ENCODE data around the gene CRHR2. TPM values are rescaled to one million over a fixed set of nuclear protein-coding genes. Genes with fewer than 3 reads are reported as not detected.

Gene CRHR2
- total RNA-seq, 1 experiment from 2014 or later = not detected

GRCh38 chr7:30633223-30633622 is 49.0 kb downstream of the CRHR2 start:
- no peak for DNase-seq (ENCODE audit: low read depth)

DNA sequence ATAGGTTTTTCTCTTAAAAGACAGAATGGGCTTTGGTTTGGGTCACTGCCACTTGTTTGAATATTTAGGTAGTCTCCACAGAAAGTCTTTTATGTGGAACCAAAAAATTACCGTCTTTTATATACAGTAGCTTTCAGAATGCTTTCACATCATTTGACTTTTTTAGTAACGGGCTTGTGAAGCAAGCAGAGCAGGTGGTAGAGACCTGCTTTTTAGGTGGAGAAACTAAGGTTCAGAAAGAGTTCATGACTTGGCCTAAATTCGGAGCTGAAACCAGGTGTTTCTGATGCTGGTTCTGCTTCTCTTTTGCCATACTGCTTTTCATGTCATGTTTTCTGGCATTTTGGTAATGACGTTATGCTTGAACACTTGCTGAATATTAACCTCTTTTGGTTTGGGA is 51.3 kb downstream of the CRHR2 start:
- DNase-seq (ENCODE audit: low read depth) = no peak

- no peak for DNase-seq (ENCODE audit: low read depth)
Measured at GRCh38 chr7:30627026-30627425, 55.2 kb downstream of the CRHR2 start.

DNA sequence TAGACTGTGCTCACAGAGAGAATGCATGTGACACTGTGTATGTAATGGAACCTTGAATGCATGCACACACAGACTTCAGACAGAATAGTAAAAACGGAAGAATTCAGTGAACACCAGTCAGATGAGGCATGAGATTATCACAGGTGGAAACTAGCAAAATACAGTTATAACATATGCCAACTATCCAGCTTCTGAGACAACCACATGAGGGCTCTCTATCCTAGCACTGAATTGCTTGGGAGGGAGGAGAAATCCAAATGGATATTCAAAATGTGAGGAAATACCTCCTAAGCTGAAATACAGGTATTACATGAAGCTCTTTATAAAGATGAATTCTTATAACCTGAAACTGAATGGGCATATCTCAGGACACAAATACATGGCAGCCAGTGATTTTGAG is 57.0 kb downstream of the CRHR2 start:
- DNase-seq (ENCODE audit: low read depth) = no peak

- DNase-seq (ENCODE audit: low read depth) = no peak
Measured at GRCh38 chr7:30618961-30619360, 63.3 kb downstream of the CRHR2 start.

GRCh38 chr7:30618080-30618676 is 64.1 kb downstream of the CRHR2 start:
- DNase-seq (ENCODE audit: low read depth) = no peak

DNA sequence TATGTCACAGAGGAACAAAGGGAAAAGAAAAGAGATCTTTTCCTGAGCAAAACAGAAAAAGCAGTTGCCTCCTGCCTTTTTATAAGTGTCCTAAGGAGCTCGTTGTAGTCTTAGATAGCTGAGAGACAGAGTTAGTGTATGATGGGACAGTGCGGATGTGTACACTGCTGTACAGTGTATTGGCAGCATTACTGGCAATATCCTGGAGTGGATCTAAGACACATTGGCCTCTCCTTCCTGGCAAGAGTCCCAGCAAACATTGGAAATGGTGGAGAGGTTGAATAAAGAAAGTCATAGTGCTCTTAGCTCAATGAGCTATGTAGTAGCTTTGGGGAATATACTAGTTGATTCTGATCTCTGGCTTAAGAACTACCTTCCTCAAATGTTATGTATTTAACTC is 64.9 kb downstream of the CRHR2 start:
- DNase-seq (ENCODE audit: low read depth) = no peak

GRCh38 chr7:30616318-30616717 is 65.9 kb downstream of the CRHR2 start:
- DNase-seq (ENCODE audit: low read depth) = no peak

GRCh38 chr7:30613366-30614325 is 68.6 kb downstream of the CRHR2 start:
- peak; percentile 29 for DNase-seq (ENCODE audit: low read depth)

- DNase-seq (ENCODE audit: low read depth) = peak; percentile 57
Measured at GRCh38 chr7:30612658-30613265, 69.5 kb downstream of the CRHR2 start.

GRCh38 chr7:30605832-30606231 is 76.4 kb downstream of the CRHR2 start:
- DNase-seq (ENCODE audit: low read depth) = no peak

DNA sequence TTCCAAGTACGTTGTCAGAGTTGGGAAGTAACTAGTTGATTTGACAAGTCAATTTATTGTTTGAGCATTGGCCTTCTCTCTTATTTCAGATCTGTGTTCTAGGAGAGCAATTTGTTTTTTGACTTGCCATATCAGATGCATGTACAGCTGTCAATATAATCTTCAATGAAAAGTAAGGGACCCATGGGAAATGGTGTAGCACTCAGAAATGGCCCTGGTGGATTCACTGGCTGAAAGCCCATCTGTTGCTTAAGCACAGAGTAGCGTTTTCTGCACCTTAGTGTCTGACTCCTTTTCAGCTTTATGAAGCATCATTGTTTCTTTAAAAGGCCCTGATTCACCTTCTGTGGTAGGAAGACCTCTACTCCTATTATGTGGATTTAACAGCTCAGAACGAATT is 77.4 kb downstream of the CRHR2 start:
- DNase-seq (ENCODE audit: low read depth) = no peak

Other genes with a start within 250 kb of the CRHR2 start
- gene NOD1, start 203.7 kb downstream of the CRHR2 start, total RNA-seq (2014; rRNA removed; shearing (Covaris generic)) = 3.8 and 6.7 TPM in 2 replicates
- gene GGCT, start 177.6 kb downstream of the CRHR2 start, total RNA-seq (2014; rRNA removed; shearing (Covaris generic)) = 76.5 and 85.7 TPM in 2 replicates
- 162 and 205 TPM in 2 replicates for gene GARS1, start 87.6 kb downstream of the CRHR2 start, total RNA-seq (2014; rRNA removed; shearing (Covaris generic))
- gene INMT, start 69.7 kb upstream of the CRHR2 start, total RNA-seq (2014; rRNA removed; shearing (Covaris generic)) = not detected in 2 replicates
- 1.8 and 2.5 TPM in 2 replicates for gene MINDY4, start 89.0 kb upstream of the CRHR2 start, total RNA-seq (2014; rRNA removed; shearing (Covaris generic))
- gene AQP1, start 229.4 kb upstream of the CRHR2 start, total RNA-seq (2014; rRNA removed; shearing (Covaris generic)) = 0.10 TPM in 1 of 2 replicates, not detected in the other